Neural progenitor cell (in vitro differentiated cells): Measurements from ENCODE around the gene FBXW8. TPM values are rescaled to one million over a fixed set of nuclear protein-coding genes. Genes with fewer than 3 reads are reported as not detected.
"Not testable (repeated sequence)": the region's sequence is repeated elsewhere in the genome, so short reads cannot be mapped to it uniquely, and the experiment has no call there.

Experiments
- DNase-seq: peaks from one replicate; pipeline ENCODE4 v3.0.0-alpha.2; 2016; ENCODE audit warnings: low spot score
- H2AFZ ChIP-seq: fragments of 200-600 bp; sonication (generic); replicated peaks from 2 replicates; pipeline ENCODE4 v1.6.1; 2016; ENCODE audit warnings: antibody characterized with exemption
- H3F3A ChIP-seq: fragments of 200-600 bp; sonication (generic); 2 replicates; pipeline ENCODE4 v1.6.1; 2016; ENCODE audit warnings: antibody characterized with exemption, low read depth
- H3K27ac ChIP-seq: fragments of 200-600 bp; sonication (generic); 2 replicates; pipeline ENCODE4 v1.5.1; 2016; ENCODE audit warnings: mild to moderate bottlenecking
- H3K27me3 ChIP-seq: fragments of 200-600 bp; sonication (generic); 2 replicates; pipeline ENCODE4 v1.6.1; 2016; ENCODE audit warnings: mild to moderate bottlenecking, moderate library complexity
- H3K36me3 ChIP-seq: fragments of 200-600 bp; sonication (generic); 2 replicates; pipeline ENCODE4 v1.5.1; 2016
- H3K4me1 ChIP-seq: fragments of 200-600 bp; sonication (generic); 2 replicates; pipeline ENCODE4 v1.6.1; 2016; ENCODE audit warnings: mixed run types
- H3K4me2 ChIP-seq: fragments of 200-600 bp; sonication (generic); 2 replicates; pipeline ENCODE4 v1.6.1; 2016
- H3K4me3 ChIP-seq: fragments of 200-600 bp; sonication (generic); 2 replicates; pipeline ENCODE4 v1.5.1; 2016
- H3K79me2 ChIP-seq: fragments of 200-600 bp; sonication (generic); 2 replicates; pipeline ENCODE4 v1.6.1; 2016; ENCODE audit warnings: low read depth
- H3K9ac ChIP-seq: fragments of 200-600 bp; sonication (generic); 2 replicates; pipeline ENCODE4 v1.6.1; 2016
- H3K9me3 ChIP-seq: fragments of 200-600 bp; sonication (generic); 2 replicates; pipeline ENCODE4 v1.5.1; 2016; ENCODE audit warnings: low read depth
- H4K20me1 ChIP-seq: fragments of 200-600 bp; sonication (generic); 2 replicates; pipeline ENCODE4 v1.6.1; 2016; ENCODE audit warnings: low read depth
- H3K27ac Mint-ChIP-seq: 3 replicates; pipeline ENCODE4 v1.8.0; 2021; ENCODE audit warnings: mixed read lengths
- H3K27me3 Mint-ChIP-seq: 2 replicates; pipeline ENCODE4 v1.8.0; 2022; ENCODE audit warnings: low read depth, mild to moderate bottlenecking, inconsistent platforms, moderate library complexity, mixed read lengths; ENCODE audit not compliant: insufficient read depth
- H3K36me3 Mint-ChIP-seq: 3 replicates; pipeline ENCODE4 v1.8.0; 2021; ENCODE audit warnings: mixed read lengths
- H3K4me1 Mint-ChIP-seq: 3 replicates; pipeline ENCODE4 v1.8.0; 2021; ENCODE audit warnings: mixed read lengths
- H3K4me3 Mint-ChIP-seq: 3 replicates; pipeline ENCODE4 v1.8.0; 2021; ENCODE audit warnings: mild to moderate bottlenecking, moderate library complexity, mixed read lengths
- H3K9me3 Mint-ChIP-seq: 3 replicates; pipeline ENCODE4 v1.8.0; 2020; ENCODE audit warnings: mixed read lengths
- EZH2 ChIP-seq: fragments of 200-600 bp; sonication (generic); IDR thresholded peaks from 2 replicates; pipeline ENCODE4 v1.6.1; 2017; ENCODE audit warnings: antibody characterized with exemption, mild to moderate bottlenecking, moderate library complexity
- EZH2phosphoT487 ChIP-seq: fragments of 200-600 bp; sonication (generic); IDR thresholded peaks from 2 replicates; pipeline ENCODE4 v1.6.1; 2017; ENCODE audit warnings: antibody characterized with exemption
- total RNA-seq: library from RNA; depleted of rRNA; stranded (reverse); fragments of >200 nt; gene quantifications from 2 replicates; pipeline ENCODE4 v1.2.3, GENCODE V29; 2015; ENCODE audit warnings: low replicate concordance
- TF ChIP-seq, protein P1 (sequence below): fragments of 200-600 bp; sonication (generic); IDR thresholded peaks from 2 replicates; pipeline ENCODE4 v1.5.1; 2017; ENCODE audit warnings: antibody characterized with exemption, mild to moderate bottlenecking

Gene FBXW8
- total RNA-seq, 1 donor from 2014 or later, result 20.7 TPM

DNA sequence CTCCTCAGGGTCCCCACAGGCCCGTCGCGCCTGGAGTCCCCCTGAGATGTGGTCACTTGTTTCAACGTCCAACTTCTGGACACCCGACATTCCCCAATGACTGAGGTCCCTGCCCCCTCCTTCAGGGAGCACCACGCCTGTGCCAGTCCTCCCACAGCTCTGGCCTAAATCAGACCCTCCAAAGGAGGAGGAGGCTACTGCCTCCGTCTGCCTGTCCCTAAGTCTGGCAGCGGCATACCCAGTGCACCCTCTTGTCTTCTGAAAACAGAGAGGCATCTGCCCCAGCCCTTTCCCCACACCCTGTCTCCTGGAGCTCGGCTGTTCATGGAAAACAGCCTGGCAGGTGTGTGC, 142.3 kb downstream of the FBXW8 start:
- H3K4me1 Mint-ChIP-seq, result peaks cover 36% of the 10 kb centered on the region
- Histone ChIP-seq H3K36me3 (no peaks in the 10 kb centered on the region), H3F3A (peaks cover 21% of the 10 kb centered on the region), H3K27ac (no peak overlapping the region), H3K4me2 (peak overlapping the region; percentile 50), H3K27me3 (no peaks in the 10 kb centered on the region), H3K9me3 (no peaks in the 10 kb centered on the region), H4K20me1 (peaks cover 6% of the 10 kb centered on the region), H3K4me1 (peaks cover 28% of the 10 kb centered on the region), H3K9ac (no peak overlapping the region), H2AFZ (no peak overlapping the region), H3K79me2 (no peaks in the 10 kb centered on the region), H3K4me3 (no peak overlapping the region)
- DNase-seq, result no peak
- no peaks in the 10 kb centered on the region for H3K36me3 Mint-ChIP-seq
- peak overlapping the region; percentile 34 for H3K4me3 Mint-ChIP-seq
- H3K27me3 Mint-ChIP-seq, result peaks cover 22% of the 10 kb centered on the region
- peak overlapping the region; percentile 90 for H3K27ac Mint-ChIP-seq
- H3K9me3 Mint-ChIP-seq, result no peaks in the 10 kb centered on the region
- no peak for TF ChIP-seq EZH2
- TF ChIP-seq EZH2phosphoT487, result no peak
- TF ChIP-seq, protein P1, sequence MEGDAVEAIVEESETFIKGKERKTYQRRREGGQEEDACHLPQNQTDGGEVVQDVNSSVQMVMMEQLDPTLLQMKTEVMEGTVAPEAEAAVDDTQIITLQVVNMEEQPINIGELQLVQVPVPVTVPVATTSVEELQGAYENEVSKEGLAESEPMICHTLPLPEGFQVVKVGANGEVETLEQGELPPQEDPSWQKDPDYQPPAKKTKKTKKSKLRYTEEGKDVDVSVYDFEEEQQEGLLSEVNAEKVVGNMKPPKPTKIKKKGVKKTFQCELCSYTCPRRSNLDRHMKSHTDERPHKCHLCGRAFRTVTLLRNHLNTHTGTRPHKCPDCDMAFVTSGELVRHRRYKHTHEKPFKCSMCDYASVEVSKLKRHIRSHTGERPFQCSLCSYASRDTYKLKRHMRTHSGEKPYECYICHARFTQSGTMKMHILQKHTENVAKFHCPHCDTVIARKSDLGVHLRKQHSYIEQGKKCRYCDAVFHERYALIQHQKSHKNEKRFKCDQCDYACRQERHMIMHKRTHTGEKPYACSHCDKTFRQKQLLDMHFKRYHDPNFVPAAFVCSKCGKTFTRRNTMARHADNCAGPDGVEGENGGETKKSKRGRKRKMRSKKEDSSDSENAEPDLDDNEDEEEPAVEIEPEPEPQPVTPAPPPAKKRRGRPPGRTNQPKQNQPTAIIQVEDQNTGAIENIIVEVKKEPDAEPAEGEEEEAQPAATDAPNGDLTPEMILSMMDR, result no peak

DNA sequence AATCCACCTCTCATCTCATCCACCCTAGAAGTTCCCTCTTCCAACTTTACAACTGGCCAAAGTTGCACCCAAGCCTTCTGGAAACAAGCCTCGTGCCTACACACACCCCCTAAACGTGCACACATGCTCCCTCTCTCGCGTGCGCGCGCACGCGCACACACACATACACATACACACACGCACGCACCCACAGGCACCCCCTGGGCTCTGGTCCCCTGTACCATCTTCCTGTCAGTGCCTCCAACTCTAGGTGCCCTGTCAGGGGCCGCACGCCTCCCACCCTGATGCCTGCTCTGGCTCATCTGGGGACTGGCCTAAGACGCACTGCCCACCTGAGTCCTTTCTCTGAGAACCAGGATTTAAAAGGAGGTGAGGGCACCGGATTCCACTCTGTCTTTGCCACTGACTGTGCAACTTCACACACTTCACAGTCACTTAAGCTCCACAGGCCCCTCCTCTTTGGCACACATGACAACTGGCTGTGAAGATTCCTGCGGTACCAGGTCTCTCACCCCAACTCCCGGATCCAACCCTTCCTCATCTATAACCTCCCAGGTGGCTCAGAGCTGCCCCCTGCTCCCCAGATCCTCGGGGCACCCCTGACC, 142.9 kb downstream of the FBXW8 start:
- Histone ChIP-seq H3K4me2 (no peak overlapping the region), H2AFZ (no peak overlapping the region), H3K4me3 (no peak overlapping the region), H3K79me2 (no peaks in the 10 kb centered on the region), H4K20me1 (peaks cover 6% of the 10 kb centered on the region), H3K4me1 (peaks cover 28% of the 10 kb centered on the region), H3K36me3 (no peaks in the 10 kb centered on the region), H3K27me3 (no peaks in the 10 kb centered on the region), H3K9me3 (no peaks in the 10 kb centered on the region), H3K9ac (no peak overlapping the region), H3F3A (peaks cover 21% of the 10 kb centered on the region), H3K27ac (no peak overlapping the region)
- Mint-ChIP-seq H3K27me3 (peaks cover 22% of the 10 kb centered on the region), H3K9me3 (no peaks in the 10 kb centered on the region), H3K27ac (peak overlapping the region; percentile 90), H3K4me1 (peaks cover 36% of the 10 kb centered on the region), H3K36me3 (no peaks in the 10 kb centered on the region), H3K4me3 (peak overlapping the region; percentile 34)
- TF ChIP-seq, protein P1, result no peak
- TF ChIP-seq EZH2phosphoT487 (no peak), EZH2 (no peak)
- no peak for DNase-seq

DNA sequence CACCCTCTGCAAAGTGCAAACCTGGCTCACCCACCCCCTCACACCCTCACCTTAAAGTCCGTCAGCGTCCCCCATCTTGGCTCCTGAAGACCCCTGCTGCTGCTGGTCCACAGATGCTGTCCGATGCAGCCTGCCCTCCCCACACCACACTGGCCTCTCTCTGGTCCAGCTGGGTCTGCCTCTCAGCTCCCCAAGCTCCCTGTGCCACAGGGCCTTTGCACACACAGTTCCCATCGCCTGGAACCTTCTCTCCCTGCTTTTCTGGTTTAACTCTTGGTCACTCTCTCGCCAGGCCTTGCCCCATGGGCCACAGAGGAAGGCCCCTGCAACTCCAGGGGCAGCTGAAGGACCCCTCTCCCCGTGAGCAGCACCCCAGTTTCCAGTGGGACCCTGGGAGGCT, 143.5 kb downstream of the FBXW8 start:
- no peaks in the 10 kb centered on the region for H3K9me3 ChIP-seq
- H3K36me3 ChIP-seq, result no peaks in the 10 kb centered on the region
- peak overlapping the region; percentile 53 for H3K4me3 Mint-ChIP-seq
- no peaks in the 10 kb centered on the region for H3K79me2 ChIP-seq
- no peak for DNase-seq
- peaks cover 41% of the 10 kb centered on the region for H3K4me1 Mint-ChIP-seq
- no peak overlapping the region for H3K4me2 ChIP-seq
- H3K27me3 ChIP-seq, result no peaks in the 10 kb centered on the region
- no peak overlapping the region for H3K9ac ChIP-seq
- H3K4me1 ChIP-seq, result peaks cover 28% of the 10 kb centered on the region
- H3K27me3 Mint-ChIP-seq, result peaks cover 22% of the 10 kb centered on the region
- no peak overlapping the region for H3K27ac ChIP-seq
- no peaks in the 10 kb centered on the region for H3K9me3 Mint-ChIP-seq
- H2AFZ ChIP-seq, result no peak overlapping the region
- peak overlapping the region; percentile 57 for H3K27ac Mint-ChIP-seq
- TF ChIP-seq EZH2, result no peak
- TF ChIP-seq EZH2phosphoT487, result no peak
- TF ChIP-seq, protein P1, result no peak
- no peaks in the 10 kb centered on the region for H3K36me3 Mint-ChIP-seq
- no peak overlapping the region for H3K4me3 ChIP-seq
- H3F3A ChIP-seq, result peaks cover 21% of the 10 kb centered on the region
- H4K20me1 ChIP-seq, result peaks cover 6% of the 10 kb centered on the region

DNA sequence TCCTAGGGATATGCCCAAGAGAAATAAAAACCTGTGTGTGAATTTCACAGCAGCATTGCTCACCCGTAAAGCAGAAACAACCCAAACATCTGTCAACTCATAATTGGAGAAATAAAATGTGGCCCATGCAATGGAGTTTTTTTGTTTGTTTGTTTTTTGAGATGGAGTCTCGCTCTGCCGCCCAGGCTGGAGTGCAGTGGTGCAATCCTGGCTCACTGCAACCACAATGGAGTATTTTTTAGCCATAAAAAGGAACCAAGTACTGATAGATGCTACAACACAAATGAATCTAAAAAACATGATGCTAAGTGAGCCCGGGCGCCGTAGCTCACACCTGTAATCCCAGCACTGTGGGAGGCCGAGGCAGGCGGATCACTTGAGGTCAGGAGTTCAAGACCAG, 146.9 kb downstream of the FBXW8 start:
- not testable (repeated sequence) for H3K4me3 ChIP-seq, H4K20me1 ChIP-seq, H3K36me3 Mint-ChIP-seq, DNase-seq, H3K79me2 ChIP-seq, H3K9me3 Mint-ChIP-seq, H2AFZ ChIP-seq, H3K27ac Mint-ChIP-seq, H3K36me3 ChIP-seq, H3K4me3 Mint-ChIP-seq, H3K9ac ChIP-seq, H3K9me3 ChIP-seq, H3K27me3 ChIP-seq, H3K27ac ChIP-seq, H3K4me2 ChIP-seq
- H3F3A ChIP-seq, result peaks cover 11% of the 10 kb centered on the region
- H3K4me1 ChIP-seq, result peaks cover 20% of the 10 kb centered on the region
- Mint-ChIP-seq H3K27me3 (peaks cover 28% of the 10 kb centered on the region), H3K4me1 (peaks cover 50% of the 10 kb centered on the region)
